Fibroblast of peridontal ligament (primary cell): ENCODE results near the gene OSTF1.
A peak's percentile ranks its signal among the peaks of the same experiment; 100 is the strongest.

Experiments used
- DNase-seq: peaks from one replicate; pipeline ENCODE4 v3.0.0-alpha.2; 2010; ENCODE audit errors: extremely low read depth

Gene OSTF1

DNA sequence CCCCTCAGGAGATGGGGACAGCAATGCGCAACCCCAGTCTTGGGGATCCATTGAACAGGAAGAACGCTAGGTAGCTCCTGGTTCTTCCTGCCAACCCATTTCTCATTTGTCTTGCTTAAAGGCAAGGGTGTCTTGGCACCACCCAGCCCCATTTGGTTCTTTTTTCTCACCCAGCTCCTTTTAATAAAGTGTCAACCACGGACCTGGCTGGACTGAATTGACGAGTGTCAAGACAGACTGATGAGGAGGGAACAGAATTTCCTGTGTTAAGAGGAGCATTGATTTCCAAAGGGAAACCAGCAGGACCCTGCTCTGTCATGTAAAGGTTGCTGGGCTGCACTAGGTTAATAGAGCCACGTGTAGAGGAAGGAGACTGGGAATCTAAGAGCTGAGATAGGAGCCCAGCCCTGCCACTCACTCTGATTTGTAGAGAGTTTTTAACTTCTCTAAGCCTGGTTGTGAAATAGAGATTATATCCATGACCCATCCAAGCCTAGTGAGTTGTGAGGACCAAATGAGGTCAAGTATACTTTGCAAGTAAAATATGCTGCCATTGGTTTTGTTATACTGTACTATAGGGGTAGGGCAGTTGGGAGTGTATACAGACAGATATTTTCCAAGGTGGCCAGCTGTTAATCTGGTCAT, 33.7 kb downstream of the OSTF1 start:
- no peak for DNase-seq

- DNase-seq, result no peak
These were observed 35.4 kb downstream of the OSTF1 start for GRCh38 chr9:75123696-75124095.

DNA sequence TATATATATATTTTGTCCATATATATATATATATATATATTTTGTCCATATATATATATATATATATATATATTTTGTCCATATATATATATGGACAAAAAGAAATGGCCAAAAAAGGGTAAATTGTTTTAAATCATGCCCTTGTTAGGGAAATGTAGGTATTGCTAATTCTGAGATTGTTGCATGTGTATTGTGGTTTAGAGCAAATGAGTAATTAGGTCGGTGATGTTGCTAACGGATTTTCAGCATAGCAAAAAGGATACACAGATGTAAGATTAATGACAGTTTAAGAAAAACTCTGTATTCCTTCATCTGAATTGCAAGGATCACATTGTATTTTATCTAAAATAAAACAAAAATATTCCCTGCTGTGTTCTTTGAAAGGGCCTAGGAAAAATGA, 40.2 kb downstream of the OSTF1 start:
- DNase-seq, result no peak

GRCh38 chr9:75130172-75130571, 41.9 kb downstream of the OSTF1 start:
- DNase-seq, result no peak

DNA sequence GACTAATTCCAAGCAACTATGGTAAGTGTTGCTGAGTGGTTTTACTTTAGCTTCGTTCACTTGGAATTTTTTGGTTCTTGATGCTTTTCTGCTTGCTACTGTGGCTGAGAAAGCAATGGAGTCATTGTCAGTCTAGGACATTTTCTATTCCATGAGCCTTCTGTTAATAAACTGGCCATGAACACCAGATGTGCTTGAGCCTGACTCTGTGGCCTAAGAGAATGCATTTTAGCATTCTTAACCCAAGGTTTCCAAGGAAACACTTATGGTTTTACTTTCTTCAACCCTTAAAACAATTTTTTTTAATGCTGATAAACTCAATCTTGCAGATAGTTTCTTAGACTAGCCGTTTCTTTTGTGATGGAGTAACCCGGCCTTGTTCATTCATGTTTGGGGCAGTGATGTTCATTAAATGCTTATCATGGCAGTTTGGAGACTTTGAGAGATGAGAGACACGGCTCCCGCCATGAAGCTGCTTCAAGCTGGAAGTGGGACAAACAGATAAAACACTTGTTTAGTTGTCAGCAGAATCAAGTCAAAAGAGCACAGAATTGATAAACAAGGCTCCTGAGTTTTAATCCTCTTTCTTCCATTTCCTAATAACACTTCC, 42.4 kb downstream of the OSTF1 start:
- DNase-seq, result peak; percentile 85

GRCh38 chr9:75131700-75132099, 43.4 kb downstream of the OSTF1 start:
- DNase-seq, result no peak

DNA sequence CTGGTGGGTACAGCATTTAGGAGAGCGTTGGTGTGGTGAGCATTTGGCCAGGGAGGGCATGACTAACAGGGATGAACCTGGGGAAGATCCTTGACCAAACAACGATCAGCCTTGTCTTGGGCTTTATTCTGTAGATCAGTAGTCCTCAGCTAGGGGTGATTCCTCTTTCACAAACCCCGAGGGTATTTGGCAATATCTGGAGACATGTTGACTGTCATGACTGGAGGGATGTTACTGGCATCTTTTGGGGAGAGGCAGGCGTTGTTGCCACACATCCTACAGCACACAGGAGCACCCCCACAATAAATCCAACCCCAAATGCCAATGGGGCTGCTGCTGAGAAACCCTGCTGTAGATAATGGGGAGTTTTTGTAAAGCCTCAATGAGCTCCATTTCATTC, 43.9 kb downstream of the OSTF1 start:
- no peak for DNase-seq

- DNase-seq, result no peak
These were observed 45.1 kb downstream of the OSTF1 start for GRCh38 chr9:75133396-75133795.

- DNase-seq, result no peak
These were observed 46.2 kb downstream of the OSTF1 start for GRCh38 chr9:75134495-75134894.

DNA sequence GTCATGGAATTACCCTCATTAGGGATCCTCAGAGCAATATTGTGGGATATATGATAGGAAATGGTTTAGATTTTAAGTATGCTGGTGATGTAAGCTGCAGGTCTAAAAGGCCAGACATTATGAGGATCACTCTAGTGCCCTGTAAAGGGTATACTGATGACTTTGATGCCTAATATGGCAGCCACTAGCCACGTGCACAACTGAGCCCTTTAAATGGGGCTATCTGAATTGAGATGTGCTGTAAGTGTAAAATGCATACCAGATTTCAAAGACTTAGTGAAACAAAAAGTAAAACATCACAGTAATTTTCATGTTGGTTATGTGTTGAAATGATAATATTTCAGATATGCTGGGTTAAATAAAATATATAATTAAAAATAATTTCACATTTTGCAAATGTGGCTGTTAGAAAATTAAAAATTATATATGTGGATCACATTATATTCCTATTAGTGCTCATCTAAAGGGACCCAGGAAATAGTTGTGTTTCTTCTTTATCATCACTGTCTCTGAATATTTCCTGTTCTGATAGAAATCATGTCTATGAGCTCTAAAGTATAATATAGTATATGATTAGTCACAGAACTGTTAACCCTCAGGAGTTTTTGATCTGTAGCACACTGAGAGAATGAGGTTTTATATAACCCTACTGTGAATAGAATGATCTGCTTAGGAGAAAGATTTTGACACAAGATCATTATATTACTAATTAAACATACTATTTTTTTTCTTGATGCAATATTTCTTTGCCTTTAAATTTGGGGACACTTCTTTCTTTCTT, 50.1 kb downstream of the OSTF1 start:
- DNase-seq, result no peak

DNA sequence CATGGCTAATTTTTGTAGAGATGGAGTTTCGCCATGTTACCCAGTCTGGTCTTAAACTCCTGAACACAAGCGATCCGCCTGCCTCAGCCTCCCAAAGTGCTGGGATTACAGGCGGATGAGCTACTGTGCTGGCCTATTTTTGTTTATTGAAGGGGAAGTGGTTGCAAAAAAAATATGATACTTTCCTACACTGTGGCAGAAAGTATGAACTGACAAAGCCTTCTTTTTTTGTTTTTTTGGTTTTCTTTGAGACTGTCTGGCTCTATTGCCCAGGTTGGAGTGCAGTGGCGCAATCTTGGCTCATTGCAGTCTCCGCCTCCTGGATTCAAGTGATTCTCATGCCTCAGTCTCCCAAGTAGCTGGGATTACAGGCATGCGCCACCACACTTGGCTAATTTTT, 50.9 kb downstream of the OSTF1 start:
- DNase-seq, result no peak

DNA sequence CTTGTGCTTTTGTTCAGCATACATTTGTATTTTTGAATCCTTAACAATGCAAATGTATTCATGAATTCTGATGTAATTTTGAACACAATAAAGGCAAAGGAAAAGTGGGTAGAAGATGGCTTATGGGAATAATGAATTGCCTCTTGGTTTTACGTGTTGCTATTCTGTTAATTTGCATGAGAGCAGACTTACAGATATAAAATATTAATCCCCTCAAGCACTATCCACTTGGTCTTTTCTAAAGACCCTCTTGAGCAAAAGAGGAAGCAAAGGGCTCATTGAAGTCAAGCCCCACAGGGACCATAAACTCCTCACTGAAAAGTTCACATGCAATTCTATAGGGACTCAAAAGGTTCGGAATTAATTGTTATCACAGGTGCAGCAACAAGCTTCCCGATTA, 51.9 kb downstream of the OSTF1 start:
- no peak for DNase-seq

- no peak for DNase-seq
These were observed 53.9 kb downstream of the OSTF1 start for GRCh38 chr9:75142202-75142601.

DNA sequence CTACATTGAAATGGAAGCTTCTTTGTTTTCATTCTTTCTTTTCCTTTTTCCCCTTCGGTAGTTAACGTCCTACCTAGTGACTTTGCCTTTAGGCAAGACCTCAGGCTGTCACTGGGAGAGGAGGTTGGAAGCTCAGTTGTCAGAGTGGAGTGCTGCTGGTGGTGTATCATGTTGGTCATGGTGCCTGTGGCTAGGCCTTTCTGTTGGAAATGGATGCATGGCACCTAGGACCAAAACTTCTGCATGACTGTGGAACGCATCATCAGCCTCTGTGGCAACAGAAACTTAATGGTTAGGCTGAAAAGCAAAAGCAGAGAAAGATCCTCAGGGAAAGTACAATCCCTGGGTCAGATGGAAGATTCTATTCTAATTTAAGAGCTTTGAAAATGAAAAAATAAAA, 57.9 kb downstream of the OSTF1 start:
- peak; percentile 67 for DNase-seq

GRCh38 chr9:75147638-75148037, 59.3 kb downstream of the OSTF1 start:
- no peak for DNase-seq

- DNase-seq, result peak; percentile 99
These were observed 60.2 kb downstream of the OSTF1 start for GRCh38 chr9:75148561-75148960.

DNA sequence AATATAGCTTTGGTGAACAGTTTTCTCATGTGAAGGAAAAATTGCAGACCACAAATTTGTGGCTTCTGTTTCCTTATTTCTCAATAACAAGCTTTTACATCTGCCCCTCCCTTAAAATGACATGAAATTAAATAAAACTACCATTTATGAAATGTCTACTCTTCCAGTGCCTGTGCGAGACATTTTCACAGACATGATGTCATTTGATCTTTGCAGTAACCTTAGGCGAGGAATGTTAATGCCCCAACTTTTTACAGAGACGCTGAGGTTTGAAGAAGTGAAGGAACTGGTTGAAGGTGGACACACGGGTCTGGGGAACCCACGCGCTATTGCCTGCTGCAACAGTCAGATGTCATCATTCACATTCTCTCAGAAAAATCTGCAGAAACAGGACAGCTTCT, 61.5 kb downstream of the OSTF1 start:
- DNase-seq, result peak; percentile 54

DNA sequence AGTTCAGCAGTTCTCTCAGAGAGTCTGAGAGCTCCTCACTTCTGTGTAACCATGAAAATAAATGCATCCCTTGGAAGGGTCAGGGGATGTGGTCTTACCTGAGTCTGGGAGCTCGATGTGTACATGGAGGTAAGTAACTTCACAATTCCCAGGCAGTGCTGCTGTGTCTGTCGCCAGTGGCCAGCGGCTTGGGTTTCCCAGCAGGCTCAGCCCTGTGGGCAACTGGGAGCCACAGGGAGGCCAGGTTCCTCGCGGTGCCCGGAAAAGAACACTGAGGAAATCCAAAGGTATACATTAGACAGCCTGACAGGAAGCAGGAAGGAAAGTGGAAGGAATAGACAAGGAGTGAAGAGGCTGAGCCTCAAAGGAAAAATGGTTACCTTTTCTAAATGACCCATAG, 62.2 kb downstream of the OSTF1 start:
- DNase-seq, result no peak

GRCh38 chr9:75152416-75152815, 64.1 kb downstream of the OSTF1 start:
- DNase-seq, result no peak

DNA sequence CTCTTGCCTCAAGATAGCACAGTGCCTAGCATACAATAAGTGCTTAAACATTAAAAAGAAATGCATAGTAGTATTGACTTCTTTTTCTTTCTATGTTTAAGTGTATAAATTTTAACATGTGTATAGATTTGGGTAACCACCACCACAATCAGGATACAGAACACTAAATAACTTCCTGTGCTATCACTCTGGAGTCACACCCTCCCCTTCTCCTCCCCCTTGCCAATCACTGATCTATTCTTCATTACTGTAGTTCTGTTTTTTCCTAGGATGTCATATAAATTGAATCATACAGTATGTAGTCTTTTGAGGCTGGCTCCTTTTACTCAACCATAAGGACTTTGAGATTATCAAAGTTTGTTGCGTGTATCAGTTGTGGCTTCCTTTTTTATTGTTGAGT, 68.5 kb downstream of the OSTF1 start:
- DNase-seq, result no peak

- DNase-seq, result peak; percentile 73
These were observed 73.0 kb downstream of the OSTF1 start for GRCh38 chr9:75161116-75161857.

DNA sequence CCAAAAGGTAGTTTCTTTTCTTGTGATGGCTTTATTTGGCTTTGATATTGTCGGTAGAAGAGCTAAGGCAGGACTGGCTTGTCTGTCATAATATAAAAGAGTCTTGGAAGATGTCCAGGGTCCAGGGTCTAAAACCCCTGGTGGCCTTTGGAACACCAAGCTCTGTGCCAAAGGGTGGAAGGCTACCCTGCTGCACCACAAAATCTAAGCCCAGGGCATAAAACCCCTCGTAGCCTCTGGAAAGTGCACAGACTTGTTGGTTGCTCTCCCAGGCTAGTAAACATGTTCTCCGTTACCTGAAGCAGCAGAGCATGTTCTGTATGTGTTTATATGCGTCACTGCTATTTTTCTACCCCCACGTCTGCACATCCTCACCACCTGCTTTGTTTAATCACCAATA, 75.5 kb downstream of the OSTF1 start:
- DNase-seq, result no peak

DNA sequence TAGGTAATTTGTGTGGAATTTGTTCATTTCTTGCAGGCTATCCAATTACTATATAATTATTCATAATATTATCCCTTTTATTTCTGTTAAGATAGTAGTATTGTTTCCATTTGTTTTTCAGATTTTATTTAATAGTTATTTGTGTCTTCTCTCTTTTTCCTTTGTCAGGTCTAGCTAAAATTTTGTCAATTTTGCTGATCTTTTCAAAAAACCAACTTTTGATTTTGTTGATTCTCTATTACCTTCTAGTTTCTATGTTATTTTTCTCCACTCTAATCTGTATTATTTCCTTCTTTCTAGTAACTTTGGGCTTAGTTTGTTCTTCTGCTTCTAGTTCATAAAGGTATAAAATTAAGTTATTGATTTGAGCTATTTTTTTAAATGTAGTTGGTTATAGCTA, 76.3 kb downstream of the OSTF1 start:
- DNase-seq, result no peak
